ENCODE data around the gene MRRF. TPM values are rescaled to one million over a fixed set of nuclear protein-coding genes. Genes with fewer than 3 reads are reported as not detected.

The MRRF gene
- polyA plus RNA-seq, 1 donor (not counting 4 experiments of a cell fraction or from before 2014, with no cell fraction given): 82.6 TPM

GRCh38 chr9:122307061-122307460 lies 42.4 kb downstream of the MRRF start:
- Histone ChIP-seq H3K36me3 (ENCODE audit: control insufficient read depth in 2 of 2, extremely low read depth in 1 of 2, insufficient read depth in 2 of 2, low read length in 2 of 2) (peaks cover 13 to 28% of the 10 kb centered on the region in 2 experiments), H3K9me1 (ENCODE audit: control insufficient read depth, extremely low read depth, insufficient read depth, low read length) (no peaks in the 10 kb centered on the region), H3K27me3 (ENCODE audit: control insufficient read depth, extremely low read depth, insufficient read depth, low read length) (no peaks in the 10 kb centered on the region), H3K9me3 (ENCODE audit: control insufficient read depth, low read depth, low read length) (no peaks in the 10 kb centered on the region), H3K4me3 (ENCODE audit: control insufficient read depth in 2 of 3, extremely low read depth in 1 of 3, insufficient read depth in 2 of 3, low read depth in 1 of 3, low read length in 3 of 3) (no peak overlapping the region), H4K20me1 (ENCODE audit: control insufficient read depth, extremely low read depth, insufficient read depth, low read length) (no peaks in the 10 kb centered on the region), H3K79me2 (ENCODE audit: control insufficient read depth, insufficient read depth, low read length) (peaks cover 2% of the 10 kb centered on the region), H3K4me1 (ENCODE audit: control insufficient read depth, extremely low read depth, insufficient read depth, low read length) (no peaks in the 10 kb centered on the region), H2AFZ (ENCODE audit: control insufficient read depth, low read length) (no peak overlapping the region), H3K9ac (ENCODE audit: control insufficient read depth, extremely low read depth, insufficient read depth, low read length) (no peak overlapping the region), H3K27ac (ENCODE audit: control insufficient read depth, insufficient read depth, low read length) (no peak overlapping the region), H3K4me2 (ENCODE audit: control insufficient read depth, extremely low read depth, insufficient read depth, low read depth, low read length) (no peak overlapping the region)
- no peak for FAIRE-seq
- dilution Hi-C loops (cut with MboI; ENCODE audit: extremely low pct_ligation_motif_present, low sequenced_read_pairs): no loop called here
- TF ChIP-seq EZH2 (IDR thresholded peaks at IDR 0.05; ENCODE audit: low read length) (no peak), CTCF (optimal IDR thresholded peaks at IDR 0.05 in 1 of 3, IDR thresholded peaks at IDR 0.05 in 1 of 3, conservative IDR thresholded peaks at IDR 0.05 in 1 of 3; ENCODE audit: extremely low read depth in 1 of 3, insufficient read depth in 2 of 3, low read length in 3 of 3) (no peak)
- DNase-seq (ENCODE audit: low read depth, low spot score): no peak

GRCh38 chr9:122307925-122308324 lies 43.2 kb downstream of the MRRF start:
- H3K4me1 ChIP-seq (ENCODE audit: control insufficient read depth, extremely low read depth, insufficient read depth, low read length): no peaks in the 10 kb centered on the region
- H3K9me1 ChIP-seq (ENCODE audit: control insufficient read depth, extremely low read depth, insufficient read depth, low read length): no peaks in the 10 kb centered on the region
- no peak overlapping the region for H2AFZ ChIP-seq (ENCODE audit: control insufficient read depth, low read length)
- H3K36me3 ChIP-seq (ENCODE audit: control insufficient read depth in 2 of 2, extremely low read depth in 1 of 2, insufficient read depth in 2 of 2, low read length in 2 of 2): peaks cover 20 to 27% of the 10 kb centered on the region in 2 experiments
- TF ChIP-seq CTCF (optimal IDR thresholded peaks at IDR 0.05 in 1 of 3, IDR thresholded peaks at IDR 0.05 in 1 of 3, conservative IDR thresholded peaks at IDR 0.05 in 1 of 3; ENCODE audit: extremely low read depth in 1 of 3, insufficient read depth in 2 of 3, low read length in 3 of 3): no peak
- no peak for TF ChIP-seq EZH2 (IDR thresholded peaks at IDR 0.05; ENCODE audit: low read length)
- H3K79me2 ChIP-seq (ENCODE audit: control insufficient read depth, insufficient read depth, low read length): peaks cover 2% of the 10 kb centered on the region
- H3K9me3 ChIP-seq (ENCODE audit: control insufficient read depth, low read depth, low read length): no peaks in the 10 kb centered on the region
- FAIRE-seq (no peak), DNase-seq (ENCODE audit: low read depth, low spot score) (no peak)
- H3K4me2 ChIP-seq (ENCODE audit: control insufficient read depth, extremely low read depth, insufficient read depth, low read depth, low read length): no peak overlapping the region
- no peak overlapping the region for H3K4me3 ChIP-seq (ENCODE audit: control insufficient read depth in 2 of 3, extremely low read depth in 1 of 3, insufficient read depth in 2 of 3, low read depth in 1 of 3, low read length in 3 of 3)
- H3K27me3 ChIP-seq (ENCODE audit: control insufficient read depth, extremely low read depth, insufficient read depth, low read length): no peaks in the 10 kb centered on the region
- no peak overlapping the region for H3K27ac ChIP-seq (ENCODE audit: control insufficient read depth, insufficient read depth, low read length)
- dilution Hi-C loops (cut with MboI; ENCODE audit: extremely low pct_ligation_motif_present, low sequenced_read_pairs): no loop called here
- no peak overlapping the region for H3K9ac ChIP-seq (ENCODE audit: control insufficient read depth, extremely low read depth, insufficient read depth, low read length)
- H4K20me1 ChIP-seq (ENCODE audit: control insufficient read depth, extremely low read depth, insufficient read depth, low read length): no peaks in the 10 kb centered on the region

Data from keratinocyte (primary cell).